SK-N-SH (cell line): ENCODE results near the gene OTUD7B. TPM values are rescaled to one million over a fixed set of nuclear protein-coding genes. Genes with fewer than 3 reads are reported as not detected.

ENCODE experiments used
- CTCF ChIA-PET: fragments of 300-600, 350-600 bp; formaldehyde crosslinking; extraction: SDS; loops from one replicate; lab custom pipeline; 2021; lab: Yijun Ruan, JAX
- POLR2A ChIA-PET: fragments of 350-600 bp; sonication (Branson Sonifier 250); formaldehyde crosslinking; extraction: SDS; loops from one replicate; lab custom pipeline; 2020; ENCODE audit warnings: antibody characterized with exemption, inconsistent platforms; lab: Yijun Ruan, JAX
- DNase-seq: peaks from one replicate; pipeline ENCODE4 v3.0.0; 2012
- H2AFZ ChIP-seq: fragments of 200-600 bp; sonication (generic); 2 replicates; pipeline ENCODE4 v1.8.1; 2016; ENCODE audit warnings: antibody characterized with exemption, mild to moderate bottlenecking, low read depth
- H3F3A ChIP-seq: fragments of 200-600 bp; sonication (generic); replicated peaks from 2 replicates; pipeline ENCODE3; 2016; ENCODE audit warnings: antibody characterized with exemption, mild to moderate bottlenecking; ENCODE audit not compliant: insufficient read depth
- H3K27ac ChIP-seq, 2 experiments: fragments of 200-500 bp in 1 of 2; fragments of 200-600 bp in 1 of 2; sonication (Bioruptor generic) in 1 of 2; sonication (generic), shearing (Covaris generic) in 1 of 2; 2 replicates each; pipeline versions ENCODE4 v1.5.1 to v1.6.1; 2014 to 2016; ENCODE audit warnings: low read depth in 2 of 2, inconsistent platforms in 1 of 2, low read length in 1 of 2, mild to moderate bottlenecking in 1 of 2, mixed read lengths in 1 of 2
- H3K27me3 ChIP-seq: fragments of 200-600 bp; sonication (generic), shearing (Covaris generic); 2 replicates; pipeline ENCODE4 v1.6.1; 2016; ENCODE audit warnings: mixed run types; ENCODE audit not compliant: insufficient read depth
- H3K36me3 ChIP-seq, 2 experiments: fragments of 200-500 bp in 1 of 2; fragments of 200-600 bp in 1 of 2; sonication (Bioruptor generic) in 1 of 2; sonication (generic) in 1 of 2; replicated peaks in 1 of 2; 2 replicates each; pipeline versions ENCODE3 to v1.5.1; 2014 to 2016; ENCODE audit warnings: low read length in 1 of 2, mild to moderate bottlenecking in 1 of 2; ENCODE audit not compliant: insufficient read depth in 2 of 2, control insufficient read depth in 1 of 2
- H3K4me1 ChIP-seq, 2 experiments: fragments of 200-500 bp in 1 of 2; fragments of 200-600 bp in 1 of 2; sonication (Bioruptor generic) in 1 of 2; sonication (generic), shearing (Covaris generic) in 1 of 2; 2 replicates each; pipeline versions ENCODE4 v1.5.1 to v1.6.1; 2014 to 2016; ENCODE audit warnings: low read depth in 1 of 2, low read length in 1 of 2, mixed run types in 1 of 2; ENCODE audit not compliant: insufficient read depth in 2 of 2, control insufficient read depth in 1 of 2
- H3K4me2 ChIP-seq: fragments of 200-600 bp; sonication (generic), shearing (Covaris generic); 2 replicates; pipeline ENCODE4 v1.6.1; 2017; ENCODE audit warnings: mixed run types
- H3K4me3 ChIP-seq, 2 experiments: fragments of 200-500 bp in 1 of 2; fragments of 200-600 bp in 1 of 2; sonication (Bioruptor generic) in 1 of 2; sonication (generic), shearing (Covaris generic) in 1 of 2; 2 replicates each; pipeline versions ENCODE4 v1.5.1 to v1.8.1; 2014 to 2016; ENCODE audit warnings: low read depth in 2 of 2, inconsistent platforms in 1 of 2, low read length in 1 of 2, mild to moderate bottlenecking in 1 of 2, mixed read lengths in 1 of 2, moderate library complexity in 1 of 2
- H3K79me2 ChIP-seq: fragments of 200-600 bp; sonication (generic); 2 replicates; pipeline ENCODE4 v1.8.1; 2017; ENCODE audit warnings: mild to moderate bottlenecking; ENCODE audit not compliant: insufficient read depth
- H3K9ac ChIP-seq: fragments of 200-600 bp; sonication (generic); 2 replicates; pipeline ENCODE4 v1.6.1; 2017; ENCODE audit warnings: mixed run types
- H3K9me2 ChIP-seq: fragments of 200-600 bp; sonication (generic); 2 replicates; pipeline ENCODE4 v1.6.1; 2017; ENCODE audit warnings: mixed run types
- H3K9me3 ChIP-seq: fragments of 200-600 bp; sonication (generic); 2 replicates; pipeline ENCODE4 v1.6.1; 2017; ENCODE audit warnings: mixed run types, mild to moderate bottlenecking, moderate library complexity
- H4K20me1 ChIP-seq: fragments of 200-600 bp; sonication (generic); 2 replicates; pipeline ENCODE4 v1.6.1; 2017; ENCODE audit warnings: mild to moderate bottlenecking, mixed run types; ENCODE audit not compliant: insufficient read depth
- CHD2 ChIP-seq: fragments of 150-350 bp; IDR thresholded peaks from 2 replicates; pipeline ENCODE4 v1.6.1; 2018; ENCODE audit warnings: low read length; ENCODE audit not compliant: partially characterized antibody
- CTCF ChIP-seq: fragments of 200-600 bp; sonication (generic); IDR thresholded peaks from 2 replicates; pipeline ENCODE4 v1.6.1; 2017; ENCODE audit warnings: antibody characterized with exemption, mild to moderate bottlenecking, moderate library complexity
- EZH2phosphoT487 ChIP-seq: fragments of 200-600 bp; sonication (generic); IDR thresholded peaks from 2 replicates; pipeline ENCODE4 v1.6.1; 2017; ENCODE audit warnings: low read depth, mixed run types, mild to moderate bottlenecking, antibody characterized with exemption, moderate library complexity, borderline replicate concordance
- FOXJ3 ChIP-seq: sonication (generic); formaldehyde crosslinking; IDR thresholded peaks from 2 replicates; pipeline ENCODE4 v1.5.1; 2020; ENCODE audit warnings: mild to moderate bottlenecking, missing genetic modification reagents
- MEF2A ChIP-seq: IDR thresholded peaks from 2 replicates; pipeline ENCODE4 v1.4.0; 2012; ENCODE audit warnings: low read depth, borderline replicate concordance
- NFIC ChIP-seq: IDR thresholded peaks from 2 replicates; pipeline ENCODE4 v1.4.0; 2012; ENCODE audit warnings: borderline replicate concordance
- POLR2AphosphoS5 ChIP-seq: IDR thresholded peaks from 2 replicates; pipeline ENCODE4 v1.6.1; 2012; ENCODE audit warnings: low read depth, low read length
- TAF1 ChIP-seq: IDR thresholded peaks from 2 replicates; pipeline ENCODE4 v1.6.1; 2012; ENCODE audit warnings: low read depth, mild to moderate bottlenecking, low read length, moderate library complexity, borderline replicate concordance
- TCF12 ChIP-seq: IDR thresholded peaks from 2 replicates; pipeline ENCODE4 v1.4.0; 2012
- YY1 ChIP-seq: IDR thresholded peaks from 2 replicates; pipeline ENCODE4 v1.4.0; 2012; ENCODE audit warnings: low read depth, mild to moderate bottlenecking
- ZBTB33 ChIP-seq: IDR thresholded peaks from 2 replicates; pipeline ENCODE4 v1.4.0; 2012; ENCODE audit warnings: low read depth, borderline replicate concordance
- WGBS: methylation state at CpG from one replicate; pipeline ENCODE4 v1.1.6; 2017; ENCODE audit warnings: low lambda C conversion rate; 5-methylcytosine and 5-hydroxymethylcytosine counted together
- polyA plus RNA-seq, 3 experiments: library from polyadenylated mRNA; depleted of rRNA; stranded (reverse); fragments of >200 nt; gene quantifications; 2 replicates each; pipeline ENCODE4 v1.2.3, GENCODE V29; 2012

The OTUD7B gene
- polyA plus RNA-seq, 1 of the 3 experiments (the other 2 are of a cell fraction) = 4.2 TPM

GRCh38 chr1:149937759-149938158 lies 72.8 kb downstream of the OTUD7B start:
- TF ChIP-seq CTCF (no peak), MEF2A (no peak), TAF1 (no peak), NFIC (no peak), EZH2phosphoT487 (no peak), CHD2 (no peak), ZBTB33 (no peak), YY1 (no peak), TCF12 (no peak)
- H3K9me3 ChIP-seq = no peaks in the 10 kb centered on the region
- no peaks in the 10 kb centered on the region for H4K20me1 ChIP-seq
- CTCF ChIA-PET = interaction anchor here (0.8 to 2.9 kb wide), 4 partner anchors 10 to 231 kb away, joined by 3 to 10 read pairs (median 4); partner anchors contain the start of gene SF3B4
- DNase-seq = no peak
- no peak overlapping the region for H2AFZ ChIP-seq
- H3K27ac ChIP-seq = peak overlapping the region; percentile 73 to 83
- H3K27me3 ChIP-seq = no peaks in the 10 kb centered on the region
- H3K4me1 ChIP-seq = peaks cover 22 to 29% of the 10 kb centered on the region in 2 experiments
- POLR2A ChIA-PET = interaction anchor here (1.3 to 3.4 kb wide), 2 partner anchors 10 to 50 kb away, joined by 4 to 30 read pairs; a partner anchor contains a TSS
- no peak overlapping the region for H3K4me3 ChIP-seq
- peaks cover 3 to 5% of the 10 kb centered on the region in 2 experiments for H3K36me3 ChIP-seq
- H3K79me2 ChIP-seq = no peaks in the 10 kb centered on the region
- H3K9ac ChIP-seq = no peak overlapping the region
- H3K9me2 ChIP-seq = no peaks in the 10 kb centered on the region
- H3K4me2 ChIP-seq = peak overlapping the region; percentile 64
- peaks cover 47% of the 10 kb centered on the region for H3F3A ChIP-seq

- no peak overlapping the region; the same call in 1 of the 2 replicates for H2AFZ ChIP-seq
- H3K27me3 ChIP-seq = no peaks in the 10 kb centered on the region
- H3K4me2 ChIP-seq = peak overlapping the region; percentile 64
- ChIA-PET CTCF (interaction anchor here (0.8 to 2.9 kb wide), 4 partner anchors 9 to 232 kb away, joined by 3 to 10 read pairs (median 4); partner anchors contain the start of gene SF3B4), POLR2A (interaction anchor here (1.3 to 3.4 kb wide), 2 partner anchors 9 to 50 kb away, joined by 4 to 30 read pairs; a partner anchor contains a TSS)
- no peaks in the 10 kb centered on the region for H3K9me2 ChIP-seq
- H3K27ac ChIP-seq = peak overlapping the region; percentile 73 to 83
- peaks cover 3 to 5% of the 10 kb centered on the region in 2 experiments for H3K36me3 ChIP-seq
- H3F3A ChIP-seq = peaks cover 42% of the 10 kb centered on the region
- peak; percentile 19; the same call in 1 of the 2 replicates for TF ChIP-seq CTCF
- no peak for TF ChIP-seq MEF2A
- TF ChIP-seq POLR2AphosphoS5 = peak; percentile 39
- no peak for TF ChIP-seq FOXJ3
- no peaks in the 10 kb centered on the region for H3K9me3 ChIP-seq
- WGBS = 58% methylated on average over 8 of the region's 8 CpGs
- peak overlapping the region; percentile 51; a peak in 2 of 4 replicates for H3K4me3 ChIP-seq
- peaks cover 22 to 29% of the 10 kb centered on the region in 2 experiments for H3K4me1 ChIP-seq
- no peaks in the 10 kb centered on the region for H4K20me1 ChIP-seq
- no peaks in the 10 kb centered on the region for H3K79me2 ChIP-seq
- H3K9ac ChIP-seq = peak overlapping the region; percentile 58; the same call in 1 of the 2 replicates
- DNase-seq = no peak
These were observed 73.4 kb downstream of the OTUD7B start for GRCh38 chr1:149936992-149937705.
